Activated effector memory CD4-positive, alpha-beta T cell treated with Interleukin-2 at 50 U/mL for 16 hours (primary cell): ENCODE data around the gene TADA1.
"Not testable (repeated sequence)": the region's sequence is repeated elsewhere in the genome, so short reads cannot be mapped to it uniquely, and the experiment has no call there.

ENCODE experiments used
- DNase-seq: peaks from one replicate; pipeline ENCODE4 v3.0.0-alpha.2; 2020

TADA1 gene

DNA sequence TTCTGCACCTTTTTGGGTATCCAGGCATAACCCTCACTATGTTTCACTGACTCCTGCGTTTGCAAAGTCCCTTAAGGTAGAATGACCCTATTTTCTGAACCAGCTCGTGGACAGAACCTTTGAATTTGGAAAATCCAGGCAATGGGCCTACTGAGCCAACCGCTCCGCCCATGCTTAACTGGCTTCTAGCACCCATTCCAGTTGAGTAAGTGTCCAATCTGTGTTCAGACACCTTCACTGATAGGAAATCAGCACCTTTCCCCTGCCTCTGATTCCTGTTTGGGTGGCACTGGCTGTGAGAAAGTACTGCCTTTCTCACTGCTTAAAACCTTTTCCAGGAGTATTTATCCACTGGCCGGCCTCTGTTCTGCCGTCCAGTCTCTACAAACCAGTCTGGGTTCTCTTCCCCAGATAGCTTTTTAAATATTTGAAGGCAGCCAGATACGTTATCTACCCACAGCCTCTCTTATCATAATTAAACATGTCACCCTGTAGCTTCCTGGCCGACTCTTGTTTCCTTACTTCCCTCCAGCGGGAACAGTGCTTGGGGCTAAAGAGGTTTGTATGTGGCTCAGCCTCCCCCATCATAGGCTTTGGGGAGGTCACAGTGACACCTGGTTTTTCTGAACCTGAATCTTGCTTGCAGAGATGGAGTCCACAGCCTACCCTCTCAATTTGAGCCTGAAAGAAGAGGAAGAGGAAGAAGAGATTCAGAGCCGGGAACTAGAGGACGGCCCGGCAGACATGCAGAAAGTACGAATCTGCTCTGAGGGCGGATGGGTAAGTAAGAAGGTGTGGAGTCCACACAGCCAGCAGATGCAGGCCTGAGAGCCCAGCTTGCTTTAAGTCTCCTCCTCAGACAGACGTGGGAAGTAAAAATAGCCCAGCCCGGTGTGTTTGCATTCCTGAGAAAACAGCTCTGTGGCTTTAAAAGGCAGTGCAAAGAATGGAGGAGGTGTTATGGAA is 35.5 kb downstream of the TADA1 start:
- no peak for DNase-seq

- DNase-seq = peak; percentile 53
These were observed 36.3 kb downstream of the TADA1 start for GRCh38 chr1:166839600-166840308.

- peak; percentile 77 for DNase-seq
These were observed 37.1 kb downstream of the TADA1 start, which contains the start of gene POGK for GRCh38 chr1:166838766-166839599. Gene POGK, plus strand, starts transcription at chr1:166839475. Its CDS starts 1,482 bp downstream, at chr1:166840957.

DNA sequence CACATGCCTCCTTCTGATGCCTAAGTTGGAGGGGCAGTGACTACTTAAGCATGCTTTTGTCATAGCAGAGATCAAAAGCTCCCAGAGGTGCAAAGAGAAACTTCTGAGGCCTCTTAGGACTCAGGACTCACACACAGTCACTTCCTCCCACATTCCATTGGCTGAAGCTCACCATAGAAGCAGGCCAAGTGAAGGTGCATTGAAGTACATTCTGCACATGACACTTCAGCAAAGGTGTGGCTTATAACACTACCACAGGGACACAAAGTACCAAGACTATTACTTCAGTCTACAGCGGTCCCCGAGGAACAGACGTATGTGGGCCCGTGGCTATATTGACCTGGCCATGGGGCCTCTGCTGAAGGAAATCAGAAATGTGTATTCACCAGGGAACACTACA is 39.3 kb downstream of the TADA1 start:
- no peak for DNase-seq

GRCh38 chr1:166829762-166830161 is 46.3 kb downstream of the TADA1 start:
- not testable (repeated sequence) for DNase-seq

DNA sequence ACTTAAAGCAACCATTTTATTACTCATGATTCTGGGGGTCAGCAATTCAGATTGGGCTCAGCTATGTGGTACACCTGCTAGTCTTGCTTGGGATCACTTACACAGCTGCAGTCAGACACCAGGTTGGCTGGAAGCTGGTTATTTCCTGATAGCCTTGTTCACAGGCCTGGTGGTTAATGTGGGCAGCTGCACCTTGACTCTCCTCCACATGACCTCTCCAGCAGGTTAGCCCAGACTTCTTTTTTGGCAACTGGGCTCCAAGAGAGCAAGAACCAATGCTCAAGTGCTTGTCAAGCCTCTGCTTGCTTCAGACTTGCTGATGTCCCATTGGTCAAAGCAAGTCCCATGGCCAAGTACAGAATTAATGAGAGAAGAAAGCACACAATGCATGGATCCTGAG is 48.6 kb downstream of the TADA1 start:
- no peak for DNase-seq

- DNase-seq = no peak
These were observed 53.7 kb downstream of the TADA1 start for GRCh38 chr1:166822385-166822784.

GRCh38 chr1:166819974-166820373 is 56.1 kb downstream of the TADA1 start:
- no peak for DNase-seq

DNA sequence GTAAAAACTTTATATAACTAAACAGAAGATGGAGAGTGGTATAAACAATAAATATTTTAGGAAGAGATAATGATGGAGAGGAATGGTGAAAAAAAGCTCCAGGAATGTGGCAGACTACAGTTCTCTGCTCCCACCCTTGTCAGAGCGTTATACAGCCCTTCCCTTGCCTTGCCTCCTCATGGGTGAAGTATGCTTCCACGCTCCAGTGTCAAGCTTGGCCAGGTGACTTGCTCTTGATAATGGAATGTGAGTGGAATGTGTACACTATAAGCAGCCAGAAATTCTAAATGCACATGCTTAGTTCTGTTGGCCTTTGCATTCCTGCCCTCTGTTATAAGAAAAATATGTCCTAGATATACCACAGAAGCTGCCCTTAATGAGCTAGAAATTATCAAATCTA is 61.5 kb downstream of the TADA1 start:
- no peak for DNase-seq

DNA sequence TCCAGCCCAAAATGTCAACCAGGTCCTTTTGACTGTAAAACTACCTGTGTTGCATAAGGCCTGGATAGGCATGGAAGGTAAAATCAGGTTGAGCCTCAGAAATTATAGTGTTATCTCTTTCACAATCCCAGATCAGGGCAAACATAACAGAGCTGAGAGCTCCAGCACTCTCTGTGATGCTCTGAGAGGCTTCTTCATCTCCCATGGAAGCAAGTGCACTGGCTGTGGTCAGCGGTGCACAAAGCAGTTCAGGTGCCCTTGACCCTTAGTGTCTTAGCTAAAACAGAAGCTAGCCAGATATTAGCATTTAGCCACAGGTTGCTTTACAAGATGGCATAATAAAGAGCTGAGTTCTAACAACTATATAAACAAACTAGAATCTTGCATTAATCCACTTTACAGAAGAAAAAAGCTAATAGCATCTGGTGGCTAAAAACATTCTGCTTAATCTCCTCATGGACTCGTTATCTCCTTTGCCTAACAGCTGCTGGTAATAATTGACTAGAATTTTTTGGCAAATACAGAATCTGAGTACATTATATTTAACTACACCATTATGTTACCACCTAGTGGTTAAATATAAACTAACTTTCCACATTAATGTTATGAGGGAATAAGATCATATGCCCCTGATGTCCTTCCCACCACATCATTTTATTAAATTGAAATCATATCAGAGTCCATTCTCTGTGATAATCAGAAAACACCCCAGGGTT is 62.4 kb downstream of the TADA1 start:
- DNase-seq = no peak

DNA sequence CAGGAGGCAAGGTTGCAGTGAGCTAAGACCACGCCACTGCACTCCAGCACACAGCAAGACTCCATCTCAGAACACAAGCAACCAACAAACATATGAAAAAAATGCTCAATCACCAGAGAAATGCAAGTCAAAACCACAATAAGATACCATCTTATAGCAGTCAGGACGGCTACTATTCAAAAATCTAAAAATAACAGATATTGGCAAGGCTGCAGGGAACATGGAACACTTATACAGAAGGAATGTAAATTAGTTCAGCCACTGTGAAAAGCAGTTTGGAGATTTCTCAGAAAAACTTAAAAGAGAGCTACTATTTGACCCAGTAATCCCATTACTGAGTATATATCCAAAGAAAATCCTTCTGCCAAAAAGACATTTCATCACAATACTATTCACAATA is 64.4 kb downstream of the TADA1 start:
- no peak for DNase-seq

GRCh38 chr1:166808952-166809351 is 67.1 kb downstream of the TADA1 start:
- no peak for DNase-seq
